ENCODE data around the gene TARDBP.
"Not testable (repeated sequence)": the region's sequence is repeated elsewhere in the genome, so short reads cannot be mapped to it uniquely, and the experiment has no call there.

The TARDBP gene

GRCh38 chr1:11026052-11026451 lies 13.6 kb downstream of the TARDBP start:
- H3K4me3 Mint-ChIP-seq: no peak overlapping the region
- no peaks in the 10 kb centered on the region for H3K27me3 Mint-ChIP-seq
- H3K36me3 Mint-ChIP-seq: peaks cover 56% of the 10 kb centered on the region
- ATAC-seq: no peak
- no peaks in the 10 kb centered on the region for H3K9me3 Mint-ChIP-seq
- H3K4me1 Mint-ChIP-seq: peaks cover 17% of the 10 kb centered on the region
- no peak overlapping the region for H3K27ac Mint-ChIP-seq

DNA sequence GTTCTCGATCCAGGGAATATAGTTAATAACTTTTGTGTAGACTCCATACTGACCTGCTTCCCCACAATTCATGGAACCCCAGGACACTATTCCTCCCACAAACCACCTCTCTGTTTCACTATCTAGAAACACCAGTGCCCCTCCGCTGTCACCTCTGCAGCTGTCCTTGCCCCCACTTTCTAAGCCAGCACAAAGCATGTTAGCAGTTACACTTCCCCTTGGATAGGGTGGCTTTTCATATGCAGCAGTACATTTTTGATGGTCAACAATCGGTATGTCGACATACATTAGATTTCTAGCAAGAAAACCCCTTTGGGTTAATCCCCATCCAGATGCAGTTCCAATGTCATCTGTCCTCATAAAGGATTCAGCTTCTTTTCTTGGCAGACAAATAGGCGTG lies 14.4 kb downstream of the TARDBP start:
- ATAC-seq: no peak
- Mint-ChIP-seq H3K4me3 (no peak overlapping the region), H3K27ac (no peak overlapping the region), H3K9me3 (no peaks in the 10 kb centered on the region), H3K4me1 (peaks cover 14% of the 10 kb centered on the region), H3K36me3 (peaks cover 49% of the 10 kb centered on the region), H3K27me3 (no peaks in the 10 kb centered on the region)

- Mint-ChIP-seq H3K36me3 (peaks cover 45% of the 10 kb centered on the region), H3K9me3 (no peaks in the 10 kb centered on the region), H3K27me3 (no peaks in the 10 kb centered on the region), H3K4me3 (no peak overlapping the region), H3K4me1 (peaks cover 10% of the 10 kb centered on the region), H3K27ac (no peak overlapping the region)
- ATAC-seq: no peak
Observed at GRCh38 chr1:11027316-11027715, 14.9 kb downstream of the TARDBP start.

GRCh38 chr1:11028018-11028417 lies 15.6 kb downstream of the TARDBP start:
- no peaks in the 10 kb centered on the region for H3K27me3 Mint-ChIP-seq

DNA sequence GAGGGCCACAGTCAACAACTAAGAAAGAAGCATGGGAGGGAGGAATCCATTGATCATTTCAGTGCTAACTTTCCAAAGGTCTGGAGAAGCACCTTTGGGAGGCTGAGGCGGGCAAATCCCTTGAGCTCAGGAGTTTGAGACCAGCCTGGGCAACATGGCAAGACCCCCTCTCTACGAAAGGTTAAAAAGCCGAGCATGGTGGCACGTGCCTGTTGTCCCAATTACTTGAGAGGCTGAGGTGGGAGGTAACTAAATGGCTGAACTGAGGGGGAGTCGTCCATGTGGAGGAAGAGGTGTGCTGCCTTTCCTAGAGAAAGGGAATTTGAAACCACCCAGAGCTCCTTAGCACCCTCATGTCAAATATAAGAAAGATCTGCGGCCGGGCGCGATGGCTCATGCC lies 18.4 kb downstream of the TARDBP start:
- ATAC-seq: no peak
- H3K27me3 Mint-ChIP-seq: no peaks in the 10 kb centered on the region
- no peaks in the 10 kb centered on the region for H3K9me3 Mint-ChIP-seq
- H3K4me1 Mint-ChIP-seq: no peaks in the 10 kb centered on the region
- H3K4me3 Mint-ChIP-seq: no peak overlapping the region
- H3K36me3 Mint-ChIP-seq: peaks cover 18% of the 10 kb centered on the region
- no peak overlapping the region for H3K27ac Mint-ChIP-seq

More at GRCh38 chr1:11028018-11028417, 15.6 kb downstream of the TARDBP start:
- H3K36me3 Mint-ChIP-seq: peaks cover 38% of the 10 kb centered on the region
- no peak for ATAC-seq
- no peak overlapping the region for H3K27ac Mint-ChIP-seq
- H3K4me1 Mint-ChIP-seq: peaks cover 7% of the 10 kb centered on the region
- no peaks in the 10 kb centered on the region for H3K9me3 Mint-ChIP-seq
- no peak overlapping the region for H3K4me3 Mint-ChIP-seq

GRCh38 chr1:11031624-11032262 lies 19.3 kb downstream of the TARDBP start:
- Mint-ChIP-seq H3K9me3 (no peaks in the 10 kb centered on the region), H3K4me1 (no peaks in the 10 kb centered on the region), H3K36me3 (peaks cover 17% of the 10 kb centered on the region), H3K27ac (no peak overlapping the region), H3K4me3 (no peak overlapping the region), H3K27me3 (no peaks in the 10 kb centered on the region)
- no peak for ATAC-seq

GRCh38 chr1:11037019-11037739 lies 24.7 kb downstream of the TARDBP start:
- not testable (repeated sequence) for H3K4me1 Mint-ChIP-seq, H3K27me3 Mint-ChIP-seq, H3K27ac Mint-ChIP-seq, H3K9me3 Mint-ChIP-seq, H3K36me3 Mint-ChIP-seq, H3K4me3 Mint-ChIP-seq, ATAC-seq

GRCh38 chr1:11037740-11038182 lies 25.3 kb downstream of the TARDBP start:
- peak; percentile 91 for ATAC-seq
- Mint-ChIP-seq H3K4me1 (no peaks in the 10 kb centered on the region), H3K27me3 (no peaks in the 10 kb centered on the region), H3K27ac (no peak overlapping the region), H3K4me3 (no peak overlapping the region), H3K9me3 (no peaks in the 10 kb centered on the region), H3K36me3 (no peaks in the 10 kb centered on the region)

- no peak overlapping the region for H3K4me3 Mint-ChIP-seq
- H3K9me3 Mint-ChIP-seq: no peaks in the 10 kb centered on the region
- H3K4me1 Mint-ChIP-seq: no peaks in the 10 kb centered on the region
- no peaks in the 10 kb centered on the region for H3K27me3 Mint-ChIP-seq
- H3K36me3 Mint-ChIP-seq: no peaks in the 10 kb centered on the region
- no peak for ATAC-seq
- H3K27ac Mint-ChIP-seq: no peak overlapping the region
Observed at GRCh38 chr1:11039351-11040104, 27.1 kb downstream of the TARDBP start.

DNA sequence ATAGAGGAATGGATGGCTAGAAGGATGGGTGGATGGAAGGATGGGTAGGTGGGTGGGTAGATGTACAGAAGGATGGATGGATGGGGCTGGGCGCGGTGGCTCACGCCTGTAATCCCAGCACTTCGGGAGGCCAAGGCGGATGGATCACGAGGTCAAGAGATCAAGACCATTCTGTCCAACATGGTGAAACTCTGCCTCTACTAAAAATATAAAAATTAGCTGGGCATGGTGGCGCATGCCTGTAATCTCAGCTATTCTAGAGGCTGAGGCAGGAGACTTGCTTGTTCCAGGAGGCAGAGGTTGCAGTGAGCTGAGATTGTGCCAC lies 27.6 kb downstream of the TARDBP start:
- H3K36me3 Mint-ChIP-seq, H3K9me3 Mint-ChIP-seq, H3K4me1 Mint-ChIP-seq, H3K27ac Mint-ChIP-seq, H3K27me3 Mint-ChIP-seq, H3K4me3 Mint-ChIP-seq, ATAC-seq: not testable (repeated sequence)

DNA sequence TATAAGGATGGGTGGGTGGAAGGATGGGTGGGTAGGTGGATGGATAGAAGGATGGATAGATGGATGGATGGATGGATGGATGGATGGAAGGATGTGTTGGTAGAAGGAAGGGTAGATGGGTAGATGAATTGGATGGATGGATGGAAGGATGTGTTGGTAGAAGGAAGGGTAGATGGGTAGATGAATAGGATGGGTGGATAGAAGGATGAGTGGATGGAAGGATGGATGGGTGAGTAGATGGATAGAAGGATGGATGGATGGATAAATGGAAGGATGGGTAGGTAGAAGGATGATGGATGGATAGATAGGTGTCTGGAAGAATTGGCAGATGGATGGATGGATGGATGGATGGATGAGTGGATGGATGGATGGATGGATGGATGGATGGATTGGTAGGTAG lies 28.6 kb downstream of the TARDBP start:
- Mint-ChIP-seq H3K9me3 (no peaks in the 10 kb centered on the region), H3K36me3 (no peaks in the 10 kb centered on the region), H3K27ac (no peak overlapping the region), H3K27me3 (no peaks in the 10 kb centered on the region), H3K4me3 (no peak overlapping the region), H3K4me1 (no peaks in the 10 kb centered on the region)
- no peak for ATAC-seq

- H3K9me3 Mint-ChIP-seq: no peaks in the 10 kb centered on the region
- H3K36me3 Mint-ChIP-seq: no peaks in the 10 kb centered on the region
- no peak for ATAC-seq
- H3K27me3 Mint-ChIP-seq: no peaks in the 10 kb centered on the region
- no peaks in the 10 kb centered on the region for H3K4me1 Mint-ChIP-seq
- H3K4me3 Mint-ChIP-seq: no peak overlapping the region
- H3K27ac Mint-ChIP-seq: no peak overlapping the region
Observed at GRCh38 chr1:11042065-11042464, 29.6 kb downstream of the TARDBP start.

DNA sequence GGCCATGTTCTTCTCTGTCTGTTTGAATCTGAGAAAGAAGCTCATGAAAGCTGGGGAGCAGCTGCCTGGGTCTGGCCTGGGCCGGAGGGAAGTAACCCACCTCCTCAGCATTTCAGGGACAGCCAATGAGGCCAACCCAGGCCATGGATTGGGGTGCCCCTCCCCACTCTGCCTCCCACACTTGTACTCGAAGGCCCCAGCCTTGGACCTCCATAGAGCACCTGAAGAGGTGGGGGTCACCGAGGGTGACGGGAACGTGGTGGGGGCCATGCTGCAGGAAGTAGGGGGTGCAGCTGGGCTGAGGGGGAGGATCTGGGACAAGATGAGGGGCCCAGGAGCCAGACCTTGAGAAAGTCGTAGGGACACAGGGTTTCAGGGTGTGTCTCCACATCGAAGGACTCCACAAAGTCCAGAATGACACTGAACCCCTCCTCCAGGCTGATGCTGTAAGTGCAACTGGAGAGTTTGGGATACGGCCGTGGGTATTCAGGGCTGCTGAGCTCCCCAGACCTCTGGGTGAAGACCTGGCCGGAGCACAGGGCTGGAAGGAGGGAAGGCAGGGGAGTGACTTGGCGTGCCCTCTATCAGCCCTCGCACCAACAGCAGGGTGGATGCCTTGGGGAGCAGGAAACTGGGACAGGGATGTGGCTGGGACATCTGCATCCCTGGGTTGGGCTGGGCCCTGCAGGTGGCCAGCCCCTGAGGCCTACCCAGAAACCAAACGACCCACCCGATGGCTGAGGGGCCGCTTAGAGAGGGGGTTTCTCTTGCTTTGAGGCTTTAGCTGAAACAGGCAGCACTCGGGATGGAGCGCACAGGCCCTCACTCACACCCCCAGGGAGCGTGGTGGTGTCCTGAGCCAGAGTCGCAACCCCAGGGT lies 30.8 kb downstream of the TARDBP start:
- Mint-ChIP-seq H3K9me3 (no peaks in the 10 kb centered on the region), H3K27ac (no peak overlapping the region), H3K27me3 (no peaks in the 10 kb centered on the region), H3K4me1 (no peaks in the 10 kb centered on the region), H3K4me3 (no peak overlapping the region), H3K36me3 (no peaks in the 10 kb centered on the region)
- ATAC-seq: no peak

- no peak for ATAC-seq
- H3K27me3 Mint-ChIP-seq: no peaks in the 10 kb centered on the region
- no peaks in the 10 kb centered on the region for H3K36me3 Mint-ChIP-seq
- no peak overlapping the region for H3K27ac Mint-ChIP-seq
- no peaks in the 10 kb centered on the region for H3K9me3 Mint-ChIP-seq
- H3K4me1 Mint-ChIP-seq: no peaks in the 10 kb centered on the region
- H3K4me3 Mint-ChIP-seq: no peak overlapping the region
Observed at GRCh38 chr1:11044086-11044848, 31.8 kb downstream of the TARDBP start.

All from stimulated activated memory B cell treated with anti-CD40 and anti-IgM and Interleukin-4, amounts not matched to agents 10 μg/mL and 1 μg/mL and 100 μg/mL, for 72 hours (primary cell).